HepG2 (cell line): ENCODE measurements around the gene NRBP1. TPM values are rescaled to one million over a fixed set of nuclear protein-coding genes. Genes with fewer than 3 reads are reported as not detected.

Experiments
- ARHGAP35 ChIP-seq: sonication (generic); formaldehyde crosslinking; IDR thresholded peaks from 2 replicates; pipeline ENCODE4 v1.9.0; 2022; ENCODE audit warnings: mild to moderate bottlenecking, inconsistent platforms, moderate library complexity, missing genetic modification reagents, borderline replicate concordance
- CEBPG ChIP-seq: IDR thresholded peaks from 2 replicates; pipeline ENCODE4 v1.6.1; 2016
- CENPT ChIP-seq: sonication (generic); formaldehyde crosslinking; IDR thresholded peaks from 2 replicates; pipeline ENCODE4 v1.8.0; 2022; ENCODE audit warnings: low read depth, mild to moderate bottlenecking, moderate library complexity, missing genetic modification reagents
- GATA4 ChIP-seq: sonication (generic); IDR thresholded peaks from 2 replicates; pipeline ENCODE4 v1.6.1; 2016; ENCODE audit warnings: antibody characterized with exemption, low read depth, borderline replicate concordance
- KLF13 ChIP-seq: sonication (generic); formaldehyde crosslinking; IDR thresholded peaks from 2 replicates; pipeline ENCODE4 v1.4.0; 2020; ENCODE audit warnings: mild to moderate bottlenecking, missing genetic modification reagents
- MXD4 ChIP-seq: IDR thresholded peaks from 2 replicates; pipeline ENCODE4 v1.6.1; 2016; ENCODE audit warnings: mild to moderate bottlenecking, missing biosample characterization, missing genetic modification reagents
- NPAS2 ChIP-seq: sonication (generic); formaldehyde crosslinking; IDR thresholded peaks from 2 replicates; pipeline ENCODE4 v1.8.0; 2022; ENCODE audit warnings: mild to moderate bottlenecking, missing genetic modification reagents, borderline replicate concordance
- PAWR ChIP-seq: sonication (generic); formaldehyde crosslinking; IDR thresholded peaks from 2 replicates; pipeline ENCODE4 v1.4.0; 2020; ENCODE audit warnings: missing genetic modification reagents, mild to moderate bottlenecking, borderline replicate concordance
- POGZ ChIP-seq: sonication (generic); formaldehyde crosslinking; IDR thresholded peaks from 2 replicates; pipeline ENCODE4 v1.4.0; 2020; ENCODE audit warnings: mild to moderate bottlenecking, missing genetic modification reagents
- SP1 ChIP-seq, 2 experiments: fragments of 450-650 bp in 1 of 2; sonication (generic) in 1 of 2; formaldehyde crosslinking in 1 of 2; IDR thresholded peaks; 2 replicates each; pipeline versions ENCODE4 v1.4.0 to v1.6.1; 2016 to 2020; ENCODE audit warnings: missing genetic modification reagents in 1 of 2
- TAF1 ChIP-seq: sonication (generic); formaldehyde crosslinking; IDR thresholded peaks from 2 replicates; pipeline ENCODE4 v1.4.0; 2020; ENCODE audit warnings: missing genetic modification reagents
- ZNF10 ChIP-seq: sonication (generic); formaldehyde crosslinking; IDR thresholded peaks from 2 replicates; pipeline ENCODE4 v1.4.0; 2020; ENCODE audit warnings: mild to moderate bottlenecking, low read depth, missing genetic modification reagents, borderline replicate concordance
- ZNF264 ChIP-seq: sonication (generic); formaldehyde crosslinking; IDR thresholded peaks from 2 replicates; pipeline ENCODE4 v1.4.0; 2020; ENCODE audit warnings: missing genetic modification reagents
- ZNF644 ChIP-seq: IDR thresholded peaks from 2 replicates; pipeline ENCODE4 v1.6.1; 2016; ENCODE audit warnings: low read depth
- ZNF772 ChIP-seq: sonication (generic); formaldehyde crosslinking; IDR thresholded peaks from 2 replicates; pipeline ENCODE4 v1.5.0; 2020; ENCODE audit warnings: mild to moderate bottlenecking, missing genetic modification reagents
- ZNF790 ChIP-seq: sonication (generic); formaldehyde crosslinking; IDR thresholded peaks from 2 replicates; pipeline ENCODE4 v1.8.0; 2022; ENCODE audit warnings: missing genetic modification reagents, mild to moderate bottlenecking, borderline replicate concordance
- ZNF839 ChIP-seq: sonication (generic); formaldehyde crosslinking; IDR thresholded peaks from 2 replicates; pipeline ENCODE4 v1.4.0; 2020; ENCODE audit warnings: missing genetic modification reagents, mild to moderate bottlenecking, borderline replicate concordance
- polyA plus RNA-seq, 8 experiments: library from polyadenylated mRNA; depleted of rRNA in 3 of 8; stranded (reverse) in 7 of 8; unstranded in 1 of 8; fragments of >200 nt; fragmentation: Illumina TruSeq in 4 of 8; extraction: Trizol in 4 of 8; gene quantifications; 2 replicates each; pipeline versions ENCODE4 v1.2.1 to v1.2.3, GENCODE V29; 2011 to 2016; ENCODE audit warnings: low read depth in 4 of 8, missing spikeins in 1 of 8, mixed read lengths in 1 of 8; ENCODE audit not compliant: insufficient read depth in 1 of 8
- total RNA-seq, 5 experiments: library from RNA; depleted of rRNA; stranded (reverse); fragments of >200 nt; fragmentation: Illumina TruSeq; extraction: Trizol; gene quantifications; 2 replicates each; pipeline ENCODE4 v1.2.3, GENCODE V29; 2016; ENCODE audit warnings: low read depth in 1 of 5
- TF ChIP-seq, protein P1 (sequence below), 2 experiments: fragments of 450-650 bp in 1 of 2; sonication (generic) in 1 of 2; formaldehyde crosslinking in 1 of 2; IDR thresholded peaks; 2 replicates each; pipeline versions ENCODE4 v1.6.1 to v1.8.0; 2016 to 2022; ENCODE audit warnings: antibody characterized with exemption in 1 of 2, mild to moderate bottlenecking in 1 of 2, missing genetic modification reagents in 1 of 2
- TF ChIP-seq, protein P2 (sequence below): fragments of 450-650 bp; IDR thresholded peaks from 2 replicates; pipeline ENCODE4 v1.6.1; 2016

Gene NRBP1
- total and polyA plus RNA-seq, 2 of the 13 experiments (the other 11 are each of a cell fraction or from before 2014, with no cell fraction given) = 165 to 240 TPM

DNA sequence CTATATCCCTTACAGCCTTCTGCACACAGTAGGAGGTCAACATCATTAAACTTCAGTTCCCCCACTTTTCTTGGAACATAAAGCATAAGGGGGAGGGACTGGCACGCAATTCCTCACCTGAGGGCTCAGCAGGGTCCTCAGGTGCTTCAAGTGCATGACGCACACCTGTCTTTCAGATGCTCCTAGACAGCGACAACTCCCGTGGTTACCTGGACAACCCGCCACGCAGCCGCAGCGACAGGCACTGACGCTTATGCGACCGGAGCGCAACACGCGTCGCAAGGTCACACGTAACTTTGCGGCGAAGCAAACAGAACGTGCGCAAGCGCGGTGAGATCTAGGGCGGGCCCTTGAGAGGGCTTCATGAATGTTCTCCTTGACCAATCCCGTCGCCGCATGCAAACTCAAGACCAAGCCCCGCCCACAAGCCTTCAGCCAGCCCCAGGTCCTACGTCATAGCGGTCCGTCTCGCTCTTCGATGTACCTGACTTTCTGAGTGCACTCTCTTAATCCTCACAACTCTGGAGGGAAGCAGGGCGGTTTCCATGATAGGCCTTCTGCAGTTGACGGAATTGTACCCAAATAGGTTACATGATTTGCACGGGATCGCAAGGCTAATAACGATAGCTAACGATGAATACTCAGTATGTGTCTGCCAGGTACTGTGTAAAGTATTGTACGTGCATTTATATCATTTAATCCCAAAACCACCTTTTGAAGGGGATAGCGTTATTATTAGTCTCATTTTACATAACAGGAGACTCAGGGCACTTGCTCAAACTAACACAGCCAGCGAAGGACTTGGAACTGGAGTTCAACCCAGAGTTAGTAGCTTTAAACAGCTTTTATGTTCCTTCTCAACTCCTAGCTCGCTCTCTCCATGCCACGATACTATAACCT lies 61.3 kb downstream of the NRBP1 start, which contains the start of gene IFT172 (continued):
- TF ChIP-seq ZNF772 (CRISPR knock-in tag) (0 out of 2 replicates have a peak, but pooled peaks have one; percentile 36), CEBPG (CRISPR knock-in tag) (peak; percentile 73), ZNF839 (CRISPR knock-in tag) (peak; percentile 57; the same call in 1 of the 2 replicates), NPAS2 (CRISPR knock-in tag) (no peak), ARHGAP35 (CRISPR knock-in tag) (0 out of 2 replicates have a peak, but pooled peaks have one; percentile 14), KLF13 (no peak), ZNF790 (CRISPR knock-in tag) (no peak), TAF1 (peak; percentile 77), POGZ (peak; percentile 78), CENPT (CRISPR knock-in tag) (no peak), SP1 (IDR thresholded peaks at IDR 0.05) (no peak), SP1 (CRISPR knock-in tag; IDR thresholded peaks at IDR 0.05) (peak; percentile 69), GATA4 (no peak), PAWR (CRISPR knock-in tag) (no peak), ZNF264 (CRISPR knock-in tag) (no peak), ZNF644 (CRISPR knock-in tag) (no peak), MXD4 (peak; percentile 96), ZNF10 (CRISPR knock-in tag) (no peak)
- TF ChIP-seq, protein P1, sequence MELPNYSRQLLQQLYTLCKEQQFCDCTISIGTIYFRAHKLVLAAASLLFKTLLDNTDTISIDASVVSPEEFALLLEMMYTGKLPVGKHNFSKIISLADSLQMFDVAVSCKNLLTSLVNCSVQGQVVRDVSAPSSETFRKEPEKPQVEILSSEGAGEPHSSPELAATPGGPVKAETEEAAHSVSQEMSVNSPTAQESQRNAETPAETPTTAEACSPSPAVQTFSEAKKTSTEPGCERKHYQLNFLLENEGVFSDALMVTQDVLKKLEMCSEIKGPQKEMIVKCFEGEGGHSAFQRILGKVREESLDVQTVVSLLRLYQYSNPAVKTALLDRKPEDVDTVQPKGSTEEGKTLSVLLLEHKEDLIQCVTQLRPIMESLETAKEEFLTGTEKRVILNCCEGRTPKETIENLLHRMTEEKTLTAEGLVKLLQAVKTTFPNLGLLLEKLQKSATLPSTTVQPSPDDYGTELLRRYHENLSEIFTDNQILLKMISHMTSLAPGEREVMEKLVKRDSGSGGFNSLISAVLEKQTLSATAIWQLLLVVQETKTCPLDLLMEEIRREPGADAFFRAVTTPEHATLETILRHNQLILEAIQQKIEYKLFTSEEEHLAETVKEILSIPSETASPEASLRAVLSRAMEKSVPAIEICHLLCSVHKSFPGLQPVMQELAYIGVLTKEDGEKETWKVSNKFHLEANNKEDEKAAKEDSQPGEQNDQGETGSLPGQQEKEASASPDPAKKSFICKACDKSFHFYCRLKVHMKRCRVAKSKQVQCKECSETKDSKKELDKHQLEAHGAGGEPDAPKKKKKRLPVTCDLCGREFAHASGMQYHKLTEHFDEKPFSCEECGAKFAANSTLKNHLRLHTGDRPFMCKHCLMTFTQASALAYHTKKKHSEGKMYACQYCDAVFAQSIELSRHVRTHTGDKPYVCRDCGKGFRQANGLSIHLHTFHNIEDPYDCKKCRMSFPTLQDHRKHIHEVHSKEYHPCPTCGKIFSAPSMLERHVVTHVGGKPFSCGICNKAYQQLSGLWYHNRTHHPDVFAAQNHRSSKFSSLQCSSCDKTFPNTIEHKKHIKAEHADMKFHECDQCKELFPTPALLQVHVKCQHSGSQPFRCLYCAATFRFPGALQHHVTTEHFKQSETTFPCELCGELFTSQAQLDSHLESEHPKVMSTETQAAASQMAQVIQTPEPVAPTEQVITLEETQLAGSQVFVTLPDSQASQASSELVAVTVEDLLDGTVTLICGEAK (IDR thresholded peaks at IDR 0.05) = no peak
- TF ChIP-seq, protein P1 (CRISPR knock-in tag; IDR thresholded peaks at IDR 0.05) = peak; percentile 70
- TF ChIP-seq, protein P2, sequence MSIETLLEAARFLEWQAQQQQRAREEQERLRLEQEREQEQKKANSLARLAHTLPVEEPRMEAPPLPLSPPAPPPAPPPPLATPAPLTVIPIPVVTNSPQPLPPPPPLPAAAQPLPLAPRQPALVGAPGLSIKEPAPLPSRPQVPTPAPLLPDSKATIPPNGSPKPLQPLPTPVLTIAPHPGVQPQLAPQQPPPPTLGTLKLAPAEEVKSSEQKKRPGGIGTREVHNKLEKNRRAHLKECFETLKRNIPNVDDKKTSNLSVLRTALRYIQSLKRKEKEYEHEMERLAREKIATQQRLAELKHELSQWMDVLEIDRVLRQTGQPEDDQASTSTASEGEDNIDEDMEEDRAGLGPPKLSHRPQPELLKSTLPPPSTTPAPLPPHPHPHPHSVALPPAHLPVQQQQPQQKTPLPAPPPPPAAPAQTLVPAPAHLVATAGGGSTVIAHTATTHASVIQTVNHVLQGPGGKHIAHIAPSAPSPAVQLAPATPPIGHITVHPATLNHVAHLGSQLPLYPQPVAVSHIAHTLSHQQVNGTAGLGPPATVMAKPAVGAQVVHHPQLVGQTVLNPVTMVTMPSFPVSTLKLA = peak; percentile 96
